ENCODE results near the gene B3GNT5. TPM values are rescaled to one million over a fixed set of nuclear protein-coding genes. Genes with fewer than 3 reads are reported as not detected.

Gene B3GNT5
- total and polyA plus RNA-seq, 10 of the 15 experiments (the other 5 are each of a cell fraction or from before 2014, with no cell fraction given): 0.24 to 1.1 (median 0.48) TPM

DNA sequence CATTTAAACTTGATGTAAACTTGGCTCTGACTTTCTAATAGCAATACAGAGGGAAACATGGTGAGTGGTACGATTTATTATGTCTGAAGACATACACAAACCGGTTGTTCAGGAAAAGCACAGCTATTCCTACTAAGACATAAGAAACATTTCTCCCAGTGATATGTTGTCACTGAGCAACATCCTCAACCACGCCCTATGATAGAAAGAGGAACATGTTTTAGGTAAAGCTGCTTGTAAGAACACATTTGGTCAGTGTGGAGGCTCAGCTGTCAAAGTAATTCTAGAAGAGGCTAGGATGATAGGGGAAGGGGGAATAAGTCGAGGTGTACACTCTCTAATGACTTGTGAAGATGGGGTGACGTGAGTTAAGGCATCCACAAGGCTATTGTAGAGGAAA is 42.7 kb upstream of the B3GNT5 start:
- RAD21 ChIA-PET (ENCODE audit: unreplicated experiment): no interaction called here
- Histone ChIP-seq H4K20me1 (ENCODE audit: control insufficient read depth, insufficient read depth) (no peaks in the 10 kb centered on the region), H3K9ac (ENCODE audit: control insufficient read depth, insufficient read depth, low read length) (no peak overlapping the region), H3K9me3 (replicated peaks; ENCODE audit: control insufficient read depth, insufficient read depth, low read length) (no peaks in the 10 kb centered on the region; the same call in 2 of the 3 replicates), H3K36me3 (ENCODE audit: control insufficient read depth in 2 of 2, insufficient read depth in 2 of 2, low read length in 1 of 2) (no peaks in the 10 kb centered on the region), H3K27me3 (replicated peaks in 1 of 2; ENCODE audit: control insufficient read depth in 2 of 2, insufficient read depth in 2 of 2, low read length in 1 of 2) (0 out of 4 replicates have a peak, but pooled peaks cover 0 to 5% of the 10 kb centered on the region in 2 experiments), H3K27ac (ENCODE audit: control insufficient read depth, insufficient read depth) (no peak overlapping the region), H3K79me2 (ENCODE audit: control insufficient read depth, insufficient read depth, low read length) (no peaks in the 10 kb centered on the region), H3K4me3 (no peak overlapping the region), H3K4me2 (ENCODE audit: control insufficient read depth, insufficient read depth) (no peak overlapping the region), H3K4me1 (ENCODE audit: control insufficient read depth, insufficient read depth, low read length) (no peaks in the 10 kb centered on the region), H2AFZ (ENCODE audit: control insufficient read depth, low read depth, low read length) (no peak overlapping the region)
- intact Hi-C loops (cut with micrococcal nuclease; ENCODE audit: unreplicated experiment): no loop called here
- SMC1A ChIA-PET (ENCODE audit: uncharacterized antibody, unreplicated experiment): no interaction called here
- in situ Hi-C loops (cut with MboI): no loop called here
- POLR2A ChIA-PET: interaction anchor here (0.6 kb wide), 1 partner anchor 44 kb away, joined by 3 read pairs; no protein-coding TSS in a partner anchor
- FAIRE-seq (no peak), DNase-seq (ENCODE audit: low read depth, low spot score) (no peak), ATAC-seq (no peak)
- CTCF ChIA-PET: no interaction called here
- no TSS peak for BruUV-seq (replicated peaks)
- WGBS (ENCODE audit: insufficient coverage, insufficient replicate concordance, low lambda C conversion rate, missing lambda C conversion rate): 31% methylated on average over 5 of the region's 5 CpGs
- TF ChIP-seq RUNX3 (IDR thresholded peaks at IDR 0.05; ENCODE audit: low read length) (no peak), CHD1 (IDR thresholded peaks at IDR 0.05; ENCODE audit: low read depth, low read length) (no peak), BCL11A (IDR thresholded peaks at IDR 0.05; ENCODE audit: low read depth, low read length) (no peak), NFXL1 (IDR thresholded peaks at IDR 0.05; ENCODE audit: borderline replicate concordance) (no peak), YY1 (IDR thresholded peaks at IDR 0.05; ENCODE audit: low read depth, low read length) (no peak), RAD21 (IDR thresholded peaks at IDR 0.05; ENCODE audit: insufficient read depth, low read depth, low read length) (no peak), NBN (IDR thresholded peaks at IDR 0.05) (no peak), SMC3 (IDR thresholded peaks at IDR 0.05; ENCODE audit: borderline replicate concordance, low read length) (no peak), BRCA1 (IDR thresholded peaks at IDR 0.05; ENCODE audit: low read depth, low read length) (no peak), STAT3 (IDR thresholded peaks at IDR 0.05; ENCODE audit: low read depth, low read length) (no peak), ASH2L (IDR thresholded peaks at IDR 0.05; ENCODE audit: borderline replicate concordance, low read depth) (no peak), KLF5 (IDR thresholded peaks at IDR 0.05; ENCODE audit: partially characterized antibody) (no peak), BMI1 (IDR thresholded peaks at IDR 0.05; ENCODE audit: borderline replicate concordance) (no peak), HDAC2 (IDR thresholded peaks at IDR 0.05) (no peak), YBX1 (IDR thresholded peaks at IDR 0.05) (no peak)
- TF ChIP-seq, protein P1, sequence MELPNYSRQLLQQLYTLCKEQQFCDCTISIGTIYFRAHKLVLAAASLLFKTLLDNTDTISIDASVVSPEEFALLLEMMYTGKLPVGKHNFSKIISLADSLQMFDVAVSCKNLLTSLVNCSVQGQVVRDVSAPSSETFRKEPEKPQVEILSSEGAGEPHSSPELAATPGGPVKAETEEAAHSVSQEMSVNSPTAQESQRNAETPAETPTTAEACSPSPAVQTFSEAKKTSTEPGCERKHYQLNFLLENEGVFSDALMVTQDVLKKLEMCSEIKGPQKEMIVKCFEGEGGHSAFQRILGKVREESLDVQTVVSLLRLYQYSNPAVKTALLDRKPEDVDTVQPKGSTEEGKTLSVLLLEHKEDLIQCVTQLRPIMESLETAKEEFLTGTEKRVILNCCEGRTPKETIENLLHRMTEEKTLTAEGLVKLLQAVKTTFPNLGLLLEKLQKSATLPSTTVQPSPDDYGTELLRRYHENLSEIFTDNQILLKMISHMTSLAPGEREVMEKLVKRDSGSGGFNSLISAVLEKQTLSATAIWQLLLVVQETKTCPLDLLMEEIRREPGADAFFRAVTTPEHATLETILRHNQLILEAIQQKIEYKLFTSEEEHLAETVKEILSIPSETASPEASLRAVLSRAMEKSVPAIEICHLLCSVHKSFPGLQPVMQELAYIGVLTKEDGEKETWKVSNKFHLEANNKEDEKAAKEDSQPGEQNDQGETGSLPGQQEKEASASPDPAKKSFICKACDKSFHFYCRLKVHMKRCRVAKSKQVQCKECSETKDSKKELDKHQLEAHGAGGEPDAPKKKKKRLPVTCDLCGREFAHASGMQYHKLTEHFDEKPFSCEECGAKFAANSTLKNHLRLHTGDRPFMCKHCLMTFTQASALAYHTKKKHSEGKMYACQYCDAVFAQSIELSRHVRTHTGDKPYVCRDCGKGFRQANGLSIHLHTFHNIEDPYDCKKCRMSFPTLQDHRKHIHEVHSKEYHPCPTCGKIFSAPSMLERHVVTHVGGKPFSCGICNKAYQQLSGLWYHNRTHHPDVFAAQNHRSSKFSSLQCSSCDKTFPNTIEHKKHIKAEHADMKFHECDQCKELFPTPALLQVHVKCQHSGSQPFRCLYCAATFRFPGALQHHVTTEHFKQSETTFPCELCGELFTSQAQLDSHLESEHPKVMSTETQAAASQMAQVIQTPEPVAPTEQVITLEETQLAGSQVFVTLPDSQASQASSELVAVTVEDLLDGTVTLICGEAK (IDR thresholded peaks at IDR 0.05; ENCODE audit: borderline replicate concordance): no peak
- TF ChIP-seq, protein P2, sequence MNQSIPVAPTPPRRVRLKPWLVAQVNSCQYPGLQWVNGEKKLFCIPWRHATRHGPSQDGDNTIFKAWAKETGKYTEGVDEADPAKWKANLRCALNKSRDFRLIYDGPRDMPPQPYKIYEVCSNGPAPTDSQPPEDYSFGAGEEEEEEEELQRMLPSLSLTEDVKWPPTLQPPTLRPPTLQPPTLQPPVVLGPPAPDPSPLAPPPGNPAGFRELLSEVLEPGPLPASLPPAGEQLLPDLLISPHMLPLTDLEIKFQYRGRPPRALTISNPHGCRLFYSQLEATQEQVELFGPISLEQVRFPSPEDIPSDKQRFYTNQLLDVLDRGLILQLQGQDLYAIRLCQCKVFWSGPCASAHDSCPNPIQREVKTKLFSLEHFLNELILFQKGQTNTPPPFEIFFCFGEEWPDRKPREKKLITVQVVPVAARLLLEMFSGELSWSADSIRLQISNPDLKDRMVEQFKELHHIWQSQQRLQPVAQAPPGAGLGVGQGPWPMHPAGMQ (IDR thresholded peaks at IDR 0.05; ENCODE audit: borderline replicate concordance): no peak
